Lower leg skin (tissue), 4 donors: ENCODE measurements around the gene MCCC1. TPM values are rescaled to one million over a fixed set of nuclear protein-coding genes. Genes with fewer than 3 reads are reported as not detected.
"Not testable (repeated sequence)": the region's sequence is repeated elsewhere in the genome, so short reads cannot be mapped to it uniquely, and the experiment has no call there.

Experiments used
- DNase-seq, 2 donors: peaks; one replicate each; pipeline ENCODE4 v3.0.0-alpha.2; 2019; ENCODE audit warnings: low spot score in 2 of 2
- H3K4me3 ChIP-seq: fragments of 200-600 bp; sonication (generic); 2 replicates; pipeline ENCODE4 v1.5.1; 2017; ENCODE audit warnings: mild to moderate bottlenecking, low read depth; ENCODE audit not compliant: poor library complexity, severe bottlenecking
- CTCF ChIP-seq, 3 donors: fragments of 450-650 bp; IDR thresholded peaks; one replicate each; pipeline ENCODE4 v1.5.1; 2016; ENCODE audit warnings: antibody characterized with exemption in 3 of 3, mild to moderate bottlenecking in 3 of 3, moderate library complexity in 2 of 3
- POLR2A ChIP-seq, 2 donors: fragments of 450-650 bp; IDR thresholded peaks; one replicate each; pipeline ENCODE4 v1.6.1; 2016 to 2017; ENCODE audit warnings: antibody characterized with exemption in 2 of 2, mild to moderate bottlenecking in 1 of 2, moderate library complexity in 1 of 2
- WGBS, 2 donors: methylation state at CpG; one replicate each; pipeline ENCODE4 v1.1.5; 2018; 5-methylcytosine and 5-hydroxymethylcytosine counted together
- intact Hi-C: fragments of 100-400 bp; cut with DNase I; formaldehyde crosslinking; loops from one replicate; pipeline ENCODE4 v1.15.0; 2023; ENCODE audit warnings: low total_unique reads
- total RNA-seq, 4 donors: library from RNA; depleted of rRNA; stranded (reverse); fragments of >200 nt; gene quantifications; one replicate each; pipeline ENCODE4 v1.1.0, GENCODE V29; 2016

The MCCC1 gene
- total RNA-seq, 4 donors from 2014 or later = 31.7 to 43.9 (median 36.9) TPM

- WGBS, 2 donors = 78 to 85% methylated on average over 10 of the region's 10 CpGs
- no peak for DNase-seq
Measured at GRCh38 chr3:183006396-183007002, 92.8 kb downstream of the MCCC1 start.

GRCh38 chr3:182999767-183000166 is 99.5 kb downstream of the MCCC1 start:
- no peak for TF ChIP-seq POLR2A (IDR thresholded peaks at IDR 0.05)
- no peak for TF ChIP-seq CTCF (IDR thresholded peaks at IDR 0.05)
- no peak for DNase-seq
- H3K4me3 ChIP-seq = no peak overlapping the region
- WGBS, 2 donors = 67 to 88% methylated on average over 1 of the region's 1 CpG
- intact Hi-C loops = no loop called here

More at GRCh38 chr3:183006396-183007002, 92.8 kb downstream of the MCCC1 start:
- no peak overlapping the region for H3K4me3 ChIP-seq
- intact Hi-C loops = no loop called here
- no peak for TF ChIP-seq POLR2A (IDR thresholded peaks at IDR 0.05)
- no peak for TF ChIP-seq CTCF (IDR thresholded peaks at IDR 0.05)

DNA sequence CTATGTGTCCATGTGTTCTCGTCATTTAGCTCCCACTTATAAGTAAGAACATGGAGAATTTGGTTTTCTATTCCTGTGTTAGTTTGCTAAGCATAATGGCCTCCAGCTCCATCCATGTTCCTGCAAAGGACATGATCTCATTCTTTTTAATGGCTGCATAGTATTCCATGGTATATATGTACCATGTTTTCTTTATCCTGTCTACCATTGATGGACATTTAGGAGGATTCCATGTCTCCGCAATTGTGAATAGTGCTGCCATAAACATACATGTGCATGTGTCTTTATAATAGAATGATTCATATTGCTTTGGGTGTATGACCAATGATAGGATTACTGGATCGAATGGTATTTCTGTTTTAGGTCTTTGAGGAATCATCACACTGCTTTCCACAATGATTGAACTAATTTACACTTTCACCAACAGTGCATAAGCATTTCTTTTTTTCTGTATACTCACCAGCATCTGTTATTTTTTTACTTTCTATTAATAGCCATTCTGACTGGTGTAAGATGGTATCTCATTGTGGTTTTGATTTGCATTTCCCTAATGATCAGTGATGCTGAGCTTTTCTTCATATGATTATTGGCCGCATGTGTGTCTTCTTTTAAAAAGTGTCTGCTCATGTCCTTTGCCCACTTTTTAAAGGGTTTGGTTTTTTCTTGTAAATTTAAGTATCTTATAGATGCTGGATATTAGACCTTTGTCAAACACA is 105.7 kb downstream of the MCCC1 start:
- 88 to 91% methylated on average over 4 of the region's 4 CpGs for WGBS, 2 donors
- DNase-seq, intact Hi-C loops, H3K4me3 ChIP-seq: not testable (repeated sequence)

DNA sequence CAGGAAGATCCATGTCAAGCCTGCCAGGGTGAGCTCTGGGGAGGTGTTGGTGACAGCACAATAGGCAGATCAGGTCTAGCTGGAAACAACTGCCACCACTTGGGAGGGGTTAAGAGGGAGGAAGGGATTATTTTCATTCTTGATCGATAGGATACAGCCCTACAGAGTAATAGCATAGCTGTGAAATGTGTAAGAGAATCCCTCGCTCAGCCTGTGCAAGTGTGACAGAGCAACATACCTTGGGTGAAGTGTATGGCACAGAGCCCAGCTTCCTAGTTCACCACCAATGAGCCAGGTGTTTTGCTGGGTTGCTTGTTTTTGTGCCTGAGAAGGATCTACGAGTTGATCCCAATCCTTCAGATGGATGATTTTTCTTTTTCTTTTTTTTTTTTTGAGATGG is 109.7 kb downstream of the MCCC1 start:
- WGBS, 2 donors = 60 to 72% methylated on average over 3 of the region's 3 CpGs
- intact Hi-C loops = no loop called here
- H3K4me3 ChIP-seq = no peak overlapping the region
- no peak for TF ChIP-seq POLR2A (IDR thresholded peaks at IDR 0.05)
- DNase-seq = no peak

GRCh38 chr3:182986021-182986420 is 113.3 kb downstream of the MCCC1 start:
- no peak overlapping the region for H3K4me3 ChIP-seq
- DNase-seq = no peak
- 87 to 88% methylated on average over 6 of the region's 6 CpGs for WGBS, 2 donors
- intact Hi-C loops = no loop called here
- TF ChIP-seq CTCF (IDR thresholded peaks at IDR 0.05) = no peak
- no peak for TF ChIP-seq POLR2A (IDR thresholded peaks at IDR 0.05)

DNA sequence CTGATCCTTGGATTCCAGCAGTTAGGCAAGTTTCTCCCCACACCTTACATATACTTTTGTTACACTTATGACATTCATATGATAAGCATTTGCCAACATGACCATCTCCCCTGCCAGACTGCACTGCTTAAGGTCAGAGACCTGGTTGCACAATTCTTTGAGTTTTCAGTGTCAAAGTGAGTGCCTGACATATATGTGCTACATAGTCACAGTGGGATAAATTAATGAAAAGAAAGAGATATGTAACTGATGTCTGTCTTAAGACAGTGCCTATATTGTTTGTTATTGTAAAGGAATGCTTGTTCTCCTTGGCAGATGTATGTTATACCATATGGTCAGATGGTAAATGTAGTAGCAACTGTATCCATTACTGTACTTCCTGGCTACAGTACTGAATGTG is 115.4 kb downstream of the MCCC1 start:
- H3K4me3 ChIP-seq = no peak overlapping the region
- intact Hi-C loops = no loop called here
- TF ChIP-seq CTCF (IDR thresholded peaks at IDR 0.05) (no peak), POLR2A (IDR thresholded peaks at IDR 0.05) (no peak)
- DNase-seq = no peak

GRCh38 chr3:182981038-182981380 is 118.3 kb downstream of the MCCC1 start:
- WGBS, 2 donors = 64 to 65% methylated on average over 9 to 10 of the region's 10 CpGs
- DNase-seq = no peak
- TF ChIP-seq CTCF (IDR thresholded peaks at IDR 0.05) = no peak
- TF ChIP-seq POLR2A (IDR thresholded peaks at IDR 0.05) = no peak
- peak overlapping the region; percentile 68 for H3K4me3 ChIP-seq
- intact Hi-C loops = no loop called here
